ENCODE measurements around the gene RHNO1. TPM values are rescaled to one million over a fixed set of nuclear protein-coding genes. Genes with fewer than 3 reads are reported as not detected.
A peak's percentile ranks its signal among the peaks of the same experiment; 100 is the strongest.

Gene RHNO1, protein sequence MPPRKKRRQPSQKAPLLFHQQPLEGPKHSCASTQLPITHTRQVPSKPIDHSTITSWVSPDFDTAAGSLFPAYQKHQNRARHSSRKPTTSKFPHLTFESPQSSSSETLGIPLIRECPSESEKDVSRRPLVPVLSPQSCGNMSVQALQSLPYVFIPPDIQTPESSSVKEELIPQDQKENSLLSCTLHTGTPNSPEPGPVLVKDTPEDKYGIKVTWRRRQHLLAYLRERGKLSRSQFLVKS
- total RNA-seq: 10 to 100 TPM in 3 of 4 donors, 1 to 10 TPM in 1; 1.2 to 26.3 (median 12.4) TPM

DNA sequence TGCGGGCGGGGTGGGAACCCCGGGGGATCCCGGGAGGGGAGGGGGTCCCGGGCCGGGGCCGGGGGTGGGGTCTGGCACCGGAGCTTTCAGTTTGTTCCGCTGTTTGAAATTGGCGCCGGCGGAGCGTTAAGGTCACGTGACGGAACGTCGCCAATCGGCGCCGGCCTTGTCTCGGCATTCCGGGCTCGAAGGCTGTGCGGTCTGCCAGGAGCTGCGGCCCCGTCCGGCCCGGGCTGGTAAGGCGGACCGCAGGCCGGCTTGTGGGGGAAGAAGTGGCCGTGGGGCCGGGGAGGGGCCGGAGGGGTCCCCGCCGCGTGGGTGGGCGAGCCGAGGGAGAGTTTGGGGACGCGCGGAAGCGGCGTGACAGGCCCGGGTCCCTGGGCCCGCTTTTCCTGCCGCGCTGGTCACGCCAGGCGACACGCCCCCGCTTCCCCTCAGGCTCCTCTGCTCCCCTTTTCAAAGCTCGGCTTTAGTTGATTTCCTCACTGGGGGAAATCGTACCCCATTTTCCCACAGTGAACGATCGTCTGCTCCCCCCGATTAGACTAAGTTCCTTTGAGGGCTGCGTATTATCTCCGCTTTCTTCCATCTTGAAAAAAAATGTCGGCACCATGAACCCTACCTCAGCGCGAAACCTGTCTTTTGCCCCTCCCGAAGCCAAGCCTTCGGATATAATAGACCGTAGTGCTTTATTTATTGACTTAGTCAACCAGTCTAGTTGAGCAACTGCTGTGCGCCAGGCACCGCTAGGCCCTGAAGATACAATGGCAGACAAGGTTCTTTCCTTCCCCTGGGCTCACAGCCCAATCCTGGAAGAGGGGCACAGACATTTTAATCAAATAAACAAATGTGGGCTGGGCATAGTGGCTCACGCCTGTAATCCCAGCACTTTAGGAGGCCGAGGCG lies at the start of gene RHNO1, which contains the start of gene FOXM1:
TSS of gene RHNO1 (plus strand) at position 177 of the 906 bp plus-strand sequence. CDS start 8,144 bp downstream, outside the sequence.
TSS of gene FOXM1 (minus strand) at position 128 of the 906 bp plus-strand sequence. CDS start 2,696 bp downstream, outside the sequence.
- no peaks in the 10 kb centered on the region for H3K36me3 ChIP-seq
- TF ChIP-seq, protein P1, sequence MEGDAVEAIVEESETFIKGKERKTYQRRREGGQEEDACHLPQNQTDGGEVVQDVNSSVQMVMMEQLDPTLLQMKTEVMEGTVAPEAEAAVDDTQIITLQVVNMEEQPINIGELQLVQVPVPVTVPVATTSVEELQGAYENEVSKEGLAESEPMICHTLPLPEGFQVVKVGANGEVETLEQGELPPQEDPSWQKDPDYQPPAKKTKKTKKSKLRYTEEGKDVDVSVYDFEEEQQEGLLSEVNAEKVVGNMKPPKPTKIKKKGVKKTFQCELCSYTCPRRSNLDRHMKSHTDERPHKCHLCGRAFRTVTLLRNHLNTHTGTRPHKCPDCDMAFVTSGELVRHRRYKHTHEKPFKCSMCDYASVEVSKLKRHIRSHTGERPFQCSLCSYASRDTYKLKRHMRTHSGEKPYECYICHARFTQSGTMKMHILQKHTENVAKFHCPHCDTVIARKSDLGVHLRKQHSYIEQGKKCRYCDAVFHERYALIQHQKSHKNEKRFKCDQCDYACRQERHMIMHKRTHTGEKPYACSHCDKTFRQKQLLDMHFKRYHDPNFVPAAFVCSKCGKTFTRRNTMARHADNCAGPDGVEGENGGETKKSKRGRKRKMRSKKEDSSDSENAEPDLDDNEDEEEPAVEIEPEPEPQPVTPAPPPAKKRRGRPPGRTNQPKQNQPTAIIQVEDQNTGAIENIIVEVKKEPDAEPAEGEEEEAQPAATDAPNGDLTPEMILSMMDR (IDR thresholded peaks at IDR 0.05): peak in 3 of 4 experiments; percentile 34 to 38 (median 34)
- peak; percentile 39 to 79 for TF ChIP-seq POLR2A (IDR thresholded peaks at IDR 0.05)
- no peaks in the 10 kb centered on the region for H3K27me3 ChIP-seq
- peak within 1 kb of the TSS; percentile 92 to 95 for H3K27ac ChIP-seq
- peaks cover 0 to 12% of the 10 kb centered on the region in 2 donors for H3K4me1 ChIP-seq
- H3K4me3 ChIP-seq: peak within 1 kb of the TSS; percentile 62 to 72
- intact Hi-C loops (cut with DNase I; ENCODE audit: low total_unique reads): no loop called here
- no peaks in the 10 kb centered on the region for H3K9me3 ChIP-seq
- peak; percentile 91 for DNase-seq

DNA sequence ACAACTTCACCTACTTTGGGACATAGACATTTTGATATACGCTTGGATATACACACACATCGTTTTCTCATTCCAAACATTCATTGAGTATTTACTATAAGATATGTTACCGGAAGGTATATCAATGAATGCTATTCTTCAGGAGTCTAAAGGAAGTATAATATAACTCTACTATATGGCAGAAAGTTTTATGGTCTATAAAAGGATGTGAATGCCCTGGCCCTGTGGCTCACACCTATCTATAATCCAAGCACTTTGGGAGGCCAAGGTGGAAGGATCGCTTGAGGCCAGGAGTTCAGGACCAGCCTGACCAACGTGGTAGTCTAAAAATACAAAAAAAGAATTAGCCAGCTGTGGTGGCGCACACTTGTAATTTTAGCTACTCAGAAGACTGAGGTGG lies 47.7 kb upstream of the RHNO1 start:
- Histone ChIP-seq H3K36me3 (no peaks in the 10 kb centered on the region), H3K27me3 (no peaks in the 10 kb centered on the region), H3K4me1 (peaks cover 0 to under 1% of the 10 kb centered on the region in 2 donors), H3K9me3 (no peaks in the 10 kb centered on the region), H3K4me3 (no peak overlapping the region), H3K27ac (no peak overlapping the region)
- TF ChIP-seq, protein P1 (IDR thresholded peaks at IDR 0.05): no peak
- DNase-seq: no peak
- intact Hi-C loops (cut with DNase I; ENCODE audit: low total_unique reads): no loop called here

DNA sequence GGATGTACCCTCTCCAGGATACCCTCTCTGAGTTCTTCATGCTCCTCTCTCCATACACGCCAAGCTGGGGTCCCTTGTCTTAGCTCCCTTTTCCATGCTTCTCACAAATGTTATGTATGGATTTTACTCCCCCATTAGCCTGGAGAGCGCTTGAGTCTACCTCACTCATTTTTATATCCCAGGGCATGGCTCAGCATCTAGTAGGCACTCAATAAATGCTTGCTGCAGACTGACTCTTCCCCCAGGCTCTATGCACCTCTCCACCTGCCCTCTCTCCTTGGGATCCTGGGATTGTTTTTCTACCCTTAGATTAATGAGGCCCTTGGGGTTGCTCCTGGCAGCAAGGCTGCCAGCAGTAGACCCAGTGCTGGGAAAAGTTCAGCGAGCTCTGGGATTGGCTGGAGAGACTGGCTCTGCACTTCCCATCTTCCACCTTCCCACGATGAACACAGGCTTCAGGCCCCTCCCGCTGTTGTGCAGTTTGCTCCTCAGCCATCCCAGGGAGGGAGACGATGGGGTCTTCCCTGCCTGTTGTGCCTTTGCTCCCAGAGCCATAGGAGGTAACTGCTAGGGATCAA lies 44.4 kb upstream of the RHNO1 start:
- H3K27me3 ChIP-seq: no peaks in the 10 kb centered on the region
- TF ChIP-seq, protein P1 (IDR thresholded peaks at IDR 0.05): no peak
- TF ChIP-seq POLR2A (IDR thresholded peaks at IDR 0.05): no peak
- H3K4me1 ChIP-seq: peaks cover 0 to 8% of the 10 kb centered on the region in 2 donors
- H3K27ac ChIP-seq: peak overlapping the region; percentile 13 to 61
- intact Hi-C loops (cut with DNase I; ENCODE audit: low total_unique reads): no loop called here
- DNase-seq: no peak
- no peak overlapping the region for H3K4me3 ChIP-seq
- no peaks in the 10 kb centered on the region for H3K9me3 ChIP-seq
- no peaks in the 10 kb centered on the region for H3K36me3 ChIP-seq

DNA sequence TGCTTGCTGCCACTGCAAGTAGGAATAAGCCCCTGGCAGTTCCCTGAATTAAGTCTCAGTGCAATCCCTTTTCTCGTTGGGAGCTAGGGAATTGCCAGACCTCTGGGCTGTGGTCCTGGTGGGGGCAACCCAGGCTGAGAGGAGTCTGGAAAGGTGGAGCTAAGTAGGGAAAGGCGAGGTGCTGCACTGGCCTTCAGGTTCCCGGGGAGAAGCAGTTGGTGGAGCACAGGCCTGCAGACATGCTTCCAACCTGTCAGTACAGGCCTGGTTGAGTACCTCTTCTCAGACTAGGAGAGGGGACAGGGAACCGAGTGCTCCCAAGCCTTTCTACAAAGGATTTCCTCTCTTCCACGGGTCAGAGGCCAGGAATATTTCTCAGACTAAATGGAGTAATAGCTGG lies 43.7 kb upstream of the RHNO1 start:
- Histone ChIP-seq H3K36me3 (no peaks in the 10 kb centered on the region), H3K27me3 (no peaks in the 10 kb centered on the region), H3K4me1 (peaks cover 0 to 8% of the 10 kb centered on the region in 2 donors), H3K4me3 (no peak overlapping the region), H3K27ac (peak overlapping the region; percentile 13 to 61), H3K9me3 (no peaks in the 10 kb centered on the region)
- no peak for TF ChIP-seq POLR2A (IDR thresholded peaks at IDR 0.05)
- TF ChIP-seq, protein P1 (IDR thresholded peaks at IDR 0.05): no peak
- intact Hi-C loops (cut with DNase I; ENCODE audit: low total_unique reads): no loop called here
- no peak for DNase-seq
